Muscle of arm (tissue), 12 donors: Measurements from ENCODE around the gene SPDYE4. TPM values are rescaled to one million over a fixed set of nuclear protein-coding genes. Genes with fewer than 3 reads are reported as not detected.

Experiments used
- DNase-seq: peaks from one replicate; pipeline ENCODE4 v3.0.0-alpha.2; 2013
- polyA plus RNA-seq, 12 donors: library from polyadenylated mRNA; unstranded; fragments of 120-200 nt; gene quantifications; one replicate each; pipeline ENCODE4 v1.2.1, GENCODE V29; 2013; ENCODE audit not compliant: insufficient read length in 12 of 12

Gene SPDYE4
- polyA plus RNA-seq, 12 donors, result 0.39 to 0.78 (median 0.56) TPM; not detected in 8

- DNase-seq, result peak; percentile 84
These were observed 27.4 kb upstream of the SPDYE4 start for GRCh38 chr17:8785547-8786413.

GRCh38 chr17:8782176-8782575, 23.8 kb upstream of the SPDYE4 start:
- no peak for DNase-seq

GRCh38 chr17:8781776-8782175, 23.4 kb upstream of the SPDYE4 start:
- no peak for DNase-seq

GRCh38 chr17:8776881-8777280, 18.5 kb upstream of the SPDYE4 start:
- DNase-seq, result no peak

DNA sequence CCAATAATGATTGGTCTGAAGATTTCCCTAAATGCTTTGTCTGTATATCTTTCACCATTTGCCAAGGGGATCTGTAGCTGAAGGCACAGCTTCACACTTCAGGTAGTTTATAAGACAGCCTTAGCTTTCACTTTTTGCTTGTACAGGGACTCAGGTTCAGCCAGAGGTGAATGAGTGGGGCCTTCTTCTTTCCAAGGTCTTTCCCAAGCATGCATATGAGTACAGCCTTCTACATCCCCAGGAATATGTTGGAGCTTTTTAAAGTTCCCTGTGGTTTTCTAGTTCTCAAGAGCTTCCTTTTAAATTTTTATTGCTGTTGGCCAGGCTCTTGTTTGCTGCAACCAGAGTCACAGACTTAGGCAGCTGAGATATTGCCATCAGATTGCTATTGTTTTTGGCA, 17.9 kb upstream of the SPDYE4 start:
- no peak for DNase-seq

DNA sequence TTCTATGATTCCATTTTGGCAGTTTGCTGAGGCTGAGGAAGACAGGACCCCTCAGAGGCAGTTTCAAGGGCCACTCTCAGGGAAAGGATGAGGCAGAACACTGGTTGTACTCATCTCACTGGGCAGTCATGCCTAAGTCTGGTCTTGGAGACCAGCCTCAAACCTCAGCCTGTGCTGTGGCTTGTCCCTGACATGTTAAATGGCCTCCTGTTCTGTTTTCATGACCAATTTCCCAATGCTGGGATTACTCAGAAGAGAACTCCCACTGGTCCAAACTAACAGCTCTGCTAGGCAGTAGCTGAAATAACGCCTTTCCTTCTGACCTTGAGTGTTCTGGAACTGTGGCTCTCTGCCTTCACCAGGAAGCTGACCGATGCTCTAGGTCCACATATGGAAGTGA, 8.4 kb upstream of the SPDYE4 start:
- no peak for DNase-seq

DNA sequence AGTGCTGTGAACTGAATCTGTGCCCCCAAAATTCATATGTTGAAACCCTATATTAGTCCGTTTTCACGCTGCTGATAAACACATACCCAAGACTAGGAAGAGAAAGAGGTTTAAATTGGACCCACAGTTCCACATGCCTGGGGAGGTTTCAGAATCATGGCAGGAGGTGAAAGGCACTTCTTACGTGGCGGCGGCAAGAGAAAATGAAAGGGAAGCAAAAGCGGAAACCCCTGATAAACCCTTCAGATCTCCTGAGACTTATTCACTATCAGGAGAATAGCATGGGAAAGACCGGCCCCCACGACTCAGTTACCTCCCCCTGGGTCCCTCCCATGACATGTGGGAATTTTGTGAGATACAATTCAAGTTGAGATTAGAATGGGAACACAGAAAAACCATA, 3.7 kb upstream of the SPDYE4 start:
- no peak for DNase-seq

DNA sequence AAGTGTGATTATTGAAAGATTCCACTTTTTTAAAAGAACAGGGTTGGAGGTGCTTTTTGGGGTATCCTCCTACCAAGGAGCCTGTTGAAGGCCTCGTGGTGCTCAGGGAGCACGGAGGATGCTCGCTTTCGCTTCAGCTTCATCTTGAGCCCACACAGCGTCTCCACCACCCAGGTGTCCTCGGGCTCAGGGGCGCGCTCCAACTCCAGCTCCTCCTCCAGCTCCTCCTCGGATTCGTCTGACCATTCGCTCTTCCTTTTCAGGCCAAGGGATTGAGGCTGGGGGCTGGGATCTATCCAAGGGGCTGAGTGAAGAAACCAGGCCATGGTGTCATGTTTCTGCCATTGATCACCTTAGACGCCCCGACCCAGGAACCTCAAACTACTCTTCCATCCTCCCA, 1.2 kb downstream of the SPDYE4 start:
- no peak for DNase-seq

- DNase-seq, result no peak
These were observed 2.6 kb downstream of the SPDYE4 start for GRCh38 chr17:8755590-8756255.

DNA sequence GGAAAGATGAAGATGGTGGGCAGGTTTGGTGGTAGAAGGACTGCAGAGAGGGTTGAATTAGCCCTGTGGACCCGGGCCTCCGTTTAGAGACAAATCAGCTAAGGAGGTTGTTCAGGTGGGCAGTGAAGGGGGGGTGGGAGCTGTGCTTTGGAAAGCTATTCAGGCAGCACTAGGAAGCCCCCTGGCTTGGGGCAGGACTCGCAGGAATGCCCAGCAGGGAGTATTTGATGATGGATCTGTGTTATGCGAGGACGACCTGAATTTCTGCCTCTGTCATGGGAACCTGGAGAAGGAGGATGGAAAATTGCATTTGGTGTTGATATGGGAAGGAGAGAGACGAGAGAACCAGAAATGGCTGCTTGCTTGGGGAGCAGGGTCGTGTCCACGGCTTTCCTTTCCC, 3.5 kb downstream of the SPDYE4 start:
- no peak for DNase-seq

DNA sequence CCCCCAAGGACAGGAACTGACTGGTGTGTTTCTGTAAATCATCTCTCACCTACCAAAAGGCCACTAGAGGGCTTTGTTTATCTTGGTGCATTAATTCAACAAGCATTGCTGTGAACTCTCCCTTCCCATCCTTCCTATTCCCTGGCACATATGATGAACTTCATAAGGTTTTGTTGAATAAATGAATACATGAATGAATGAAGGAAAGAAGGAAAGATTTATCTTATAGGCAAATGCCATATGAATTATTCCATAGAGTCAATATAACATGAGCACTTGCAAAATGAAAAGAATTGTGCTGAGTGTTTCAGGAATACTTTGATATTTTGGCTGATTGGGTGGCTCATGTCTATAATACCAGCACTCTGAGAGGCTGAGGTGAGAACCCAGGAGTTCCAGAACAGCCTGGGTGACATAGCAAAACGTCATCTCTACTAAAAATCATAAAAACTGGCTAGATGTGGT, 4.3 kb downstream of the SPDYE4 start:
- no peak for DNase-seq

- no peak for DNase-seq
These were observed 5.0 kb downstream of the SPDYE4 start for GRCh38 chr17:8753136-8753975.

DNA sequence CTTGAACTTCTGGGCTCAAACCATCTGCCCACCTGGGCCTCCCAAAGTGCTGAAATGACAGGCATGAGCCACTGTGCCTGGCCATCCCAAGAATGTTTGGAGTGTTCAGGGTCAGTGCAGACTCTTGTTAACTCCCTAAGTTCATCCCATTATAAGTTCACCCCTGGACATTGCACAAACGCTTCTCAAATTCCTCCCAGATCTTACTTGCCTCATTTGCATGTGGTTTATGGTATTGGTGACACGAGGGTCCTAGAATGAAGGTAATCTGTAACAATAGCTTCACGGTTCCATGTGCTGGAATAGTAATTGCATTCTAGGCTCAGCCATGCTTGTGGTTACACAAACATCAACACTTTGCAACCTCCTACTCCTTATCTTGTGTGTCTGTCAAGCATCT, 8.7 kb downstream of the SPDYE4 start:
- DNase-seq, result no peak

GRCh38 chr17:8747742-8748141, 10.6 kb downstream of the SPDYE4 start:
- no peak for DNase-seq

DNA sequence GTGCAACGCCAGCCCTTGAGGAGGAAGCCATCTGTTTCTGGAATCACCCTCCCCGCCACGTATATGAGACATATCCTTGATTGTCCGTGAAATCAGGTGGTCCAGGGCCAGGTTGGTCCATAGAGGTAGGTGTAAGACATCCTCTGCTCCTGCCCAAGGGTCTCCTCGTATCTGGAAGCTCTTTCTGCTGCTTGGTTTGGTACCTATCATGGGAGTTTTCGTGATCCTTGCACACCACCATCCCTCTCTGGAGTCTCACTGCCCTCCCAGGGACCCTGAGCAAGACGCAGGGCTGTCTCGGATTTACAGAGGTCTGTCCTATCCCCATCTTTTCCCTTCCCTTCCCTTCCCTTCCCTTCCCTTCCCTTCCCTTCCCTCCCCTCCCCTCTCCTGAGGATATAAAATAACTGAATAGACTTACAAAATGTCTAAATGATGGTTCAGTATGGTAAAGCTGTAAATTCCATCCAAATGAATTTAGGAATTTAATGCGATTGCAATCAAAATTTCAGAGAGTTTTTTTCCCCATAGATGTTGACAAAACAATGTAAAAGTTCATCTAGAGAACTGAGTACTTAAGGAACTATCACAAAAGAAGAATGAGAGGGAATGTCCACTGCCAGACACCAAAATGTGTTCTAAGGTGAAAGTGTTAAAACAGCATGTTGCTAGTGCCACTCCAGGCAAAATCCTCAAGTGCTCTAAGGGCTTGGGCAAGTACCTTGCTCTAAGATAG, 11.7 kb downstream of the SPDYE4 start:
- no peak for DNase-seq

DNA sequence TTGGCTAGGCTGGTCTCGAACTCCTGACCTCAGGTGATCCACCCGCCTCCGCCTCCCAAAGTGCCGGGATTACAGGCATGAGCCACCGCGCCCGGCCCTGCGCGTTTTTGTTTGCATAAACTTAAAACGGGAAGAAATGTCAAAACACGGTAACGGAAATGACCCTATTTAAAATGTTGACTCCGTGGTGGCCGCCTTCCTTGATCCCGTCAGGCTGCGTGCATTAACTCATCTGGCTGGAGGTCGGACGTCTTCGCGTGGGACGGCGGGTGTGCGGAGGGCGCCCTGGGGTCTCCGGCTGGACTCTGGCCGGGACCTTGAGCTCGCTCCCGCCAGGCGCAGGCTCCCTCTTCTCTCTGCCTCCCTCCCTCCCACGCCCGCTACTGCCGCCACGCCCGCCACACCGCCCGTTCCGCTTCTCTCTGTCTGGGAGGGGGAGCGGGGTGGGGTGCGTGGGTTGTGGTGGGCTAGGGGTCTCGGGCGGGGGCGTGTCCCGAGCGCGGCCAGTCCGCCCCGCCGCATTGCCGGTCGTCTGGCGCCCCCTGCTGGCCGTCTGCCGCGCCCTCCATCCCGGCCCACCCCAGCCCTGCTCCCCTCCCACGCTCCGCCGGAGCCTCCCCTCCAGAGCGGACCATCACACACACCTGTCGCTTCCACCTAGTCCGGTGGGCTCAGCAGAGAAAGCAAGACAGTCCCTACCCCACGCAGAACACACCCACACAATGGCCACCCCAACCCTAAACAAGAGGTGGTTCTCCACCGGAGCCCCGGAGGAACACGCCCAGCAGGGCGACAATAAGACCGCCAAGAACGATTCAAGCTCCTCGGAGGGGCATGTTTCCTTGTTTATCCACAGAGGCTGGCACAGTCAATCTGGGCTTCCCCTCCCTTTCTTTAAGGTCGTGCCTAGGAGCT, 12.5 kb downstream of the SPDYE4 start:
- DNase-seq, result peak; percentile 80

DNA sequence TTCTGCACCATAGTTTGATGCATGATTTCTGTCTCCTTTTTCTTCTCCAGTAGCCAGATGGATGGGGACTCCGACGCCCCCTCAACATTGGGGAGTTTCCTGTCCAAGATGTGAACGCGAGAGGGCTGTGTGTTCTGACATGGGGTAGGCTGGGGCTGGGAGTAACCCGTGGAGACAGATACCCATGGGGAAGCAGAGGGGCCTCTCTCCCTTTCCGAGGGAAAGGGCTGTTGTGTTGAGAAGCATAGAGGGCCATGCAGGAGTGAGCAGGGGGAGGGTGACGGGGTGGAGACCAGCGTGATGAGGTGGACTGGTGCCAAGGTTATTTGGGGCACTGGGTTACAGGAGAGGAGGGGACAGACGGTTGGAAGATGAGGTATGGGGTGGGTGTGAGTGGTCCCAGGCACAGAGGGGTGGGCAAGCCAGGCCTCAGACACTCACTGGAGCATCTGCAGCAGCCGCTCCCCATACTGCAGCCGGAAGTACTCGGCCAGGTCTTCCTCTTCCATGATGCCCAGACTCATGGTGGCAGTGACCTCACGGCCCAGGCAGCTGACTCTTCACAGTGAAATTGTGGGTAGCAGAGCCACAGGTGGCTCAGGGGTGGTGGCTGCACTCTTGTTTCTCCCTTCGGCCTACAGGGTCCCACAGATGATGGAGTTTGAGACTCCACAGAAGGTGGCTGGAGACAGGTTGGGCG, 14.1 kb downstream of the SPDYE4 start:
- no peak for DNase-seq

DNA sequence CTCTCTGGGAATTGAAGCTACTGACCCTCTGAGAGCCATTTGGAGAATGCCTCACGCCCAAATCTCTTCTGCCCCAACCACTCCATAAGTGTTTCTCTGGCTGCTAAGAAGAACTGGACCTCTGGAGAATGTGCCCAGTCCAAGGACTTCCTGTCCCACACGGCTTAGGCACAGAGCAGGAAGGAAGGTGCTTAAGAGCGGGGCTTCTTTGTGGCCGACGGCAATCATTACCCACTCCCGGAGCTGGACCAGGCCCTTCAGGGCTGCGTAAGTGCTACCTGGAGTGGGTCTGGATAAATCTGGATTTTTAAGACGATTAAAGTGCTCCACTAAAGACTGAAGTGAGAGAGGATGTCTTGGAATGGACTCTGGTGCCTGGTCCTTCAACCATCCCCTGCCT, 15.5 kb downstream of the SPDYE4 start:
- DNase-seq, result no peak

DNA sequence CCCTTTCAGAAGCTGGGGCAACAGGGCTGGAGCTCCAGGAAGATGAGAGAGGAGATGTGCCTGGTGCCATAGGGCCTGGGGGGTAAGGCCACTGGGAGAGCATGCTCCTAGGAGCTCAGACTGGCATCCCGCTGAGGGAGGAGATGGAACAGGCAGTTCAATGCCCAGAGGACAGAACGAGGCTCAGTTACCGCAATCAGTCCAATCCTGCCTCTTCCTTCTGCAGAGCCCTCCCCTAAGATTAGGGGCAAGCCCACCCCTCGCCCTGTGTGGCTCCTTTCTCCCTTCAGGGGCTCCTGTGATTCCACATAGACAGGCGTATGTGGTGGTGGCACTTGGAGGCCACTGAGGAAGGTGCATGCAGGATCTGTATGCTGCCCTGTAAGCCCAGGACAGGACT, 16.1 kb downstream of the SPDYE4 start:
- no peak for DNase-seq

GRCh38 chr17:8741771-8742170, 16.6 kb downstream of the SPDYE4 start:
- no peak for DNase-seq
